ENCODE data around the gene MMP21.

MMP21 gene

GRCh38 chr10:125788156-125789034 is 12.8 kb upstream of the MMP21 start:
- no peak for DNase-seq

DNA sequence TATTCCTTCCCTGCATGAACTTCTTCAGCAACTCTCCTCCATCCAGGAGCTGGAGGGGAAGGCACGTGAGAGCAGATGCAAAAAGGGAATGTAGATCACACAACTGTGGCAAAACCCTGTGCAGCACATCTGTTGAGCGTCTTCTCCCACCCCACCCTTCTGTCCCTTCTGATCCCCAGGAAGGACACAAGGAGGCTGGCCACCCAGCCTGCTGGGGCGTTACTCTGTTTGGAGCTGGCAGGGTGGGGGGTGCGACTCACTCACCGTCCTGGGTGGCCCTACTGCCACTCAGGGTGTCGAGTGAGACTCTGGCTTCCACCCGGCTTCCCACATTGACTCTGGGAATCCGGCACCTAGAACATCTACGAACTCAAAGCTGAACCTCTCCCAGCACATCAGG is 10.2 kb upstream of the MMP21 start:
- no peak for DNase-seq

DNA sequence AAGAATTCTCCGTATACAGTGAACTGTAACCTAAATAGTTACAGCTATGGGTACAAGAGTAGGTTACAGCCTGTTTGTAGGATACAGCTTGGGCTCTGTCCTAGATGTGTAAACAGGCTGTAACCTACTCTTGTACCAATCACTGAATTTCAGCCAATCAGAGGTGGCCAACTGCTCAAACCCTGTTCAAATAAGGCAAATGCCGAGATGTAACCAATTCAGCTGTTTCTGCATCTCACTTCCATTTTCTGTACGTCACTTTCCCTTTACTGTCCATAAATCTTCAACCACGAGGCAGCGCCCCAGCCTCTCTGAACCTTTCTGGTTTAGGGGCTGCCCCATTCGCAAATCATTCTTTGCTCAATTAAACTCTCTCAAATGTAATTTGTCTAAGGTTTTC is 8.3 kb upstream of the MMP21 start:
- DNase-seq: no peak

- no peak for DNase-seq
Observed at GRCh38 chr10:125783408-125783807, 7.8 kb upstream of the MMP21 start.

GRCh38 chr10:125782616-125783015 is 7.0 kb upstream of the MMP21 start:
- DNase-seq: no peak

- no peak for DNase-seq
Observed at GRCh38 chr10:125782054-125782453, 6.4 kb upstream of the MMP21 start.

DNA sequence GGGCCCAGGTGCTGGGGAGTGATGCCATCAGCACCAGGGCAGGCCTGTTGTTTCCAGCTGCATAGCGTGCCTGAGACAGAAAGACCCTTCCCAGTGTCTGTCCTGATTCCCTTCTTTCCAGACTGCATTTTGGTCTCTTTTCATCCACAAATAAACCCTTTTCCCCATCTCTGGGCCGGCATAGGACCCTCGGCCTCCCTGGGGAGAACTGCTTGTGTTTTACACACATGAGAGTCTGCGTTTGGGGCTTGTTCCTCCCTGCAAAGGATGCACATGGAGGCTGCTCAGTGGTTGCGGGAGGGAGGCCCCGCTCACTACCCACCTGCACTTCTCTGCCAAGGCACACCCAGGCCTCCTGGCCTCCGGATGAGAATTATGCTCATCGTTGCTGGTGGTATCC is 5.8 kb upstream of the MMP21 start:
- DNase-seq: no peak

DNA sequence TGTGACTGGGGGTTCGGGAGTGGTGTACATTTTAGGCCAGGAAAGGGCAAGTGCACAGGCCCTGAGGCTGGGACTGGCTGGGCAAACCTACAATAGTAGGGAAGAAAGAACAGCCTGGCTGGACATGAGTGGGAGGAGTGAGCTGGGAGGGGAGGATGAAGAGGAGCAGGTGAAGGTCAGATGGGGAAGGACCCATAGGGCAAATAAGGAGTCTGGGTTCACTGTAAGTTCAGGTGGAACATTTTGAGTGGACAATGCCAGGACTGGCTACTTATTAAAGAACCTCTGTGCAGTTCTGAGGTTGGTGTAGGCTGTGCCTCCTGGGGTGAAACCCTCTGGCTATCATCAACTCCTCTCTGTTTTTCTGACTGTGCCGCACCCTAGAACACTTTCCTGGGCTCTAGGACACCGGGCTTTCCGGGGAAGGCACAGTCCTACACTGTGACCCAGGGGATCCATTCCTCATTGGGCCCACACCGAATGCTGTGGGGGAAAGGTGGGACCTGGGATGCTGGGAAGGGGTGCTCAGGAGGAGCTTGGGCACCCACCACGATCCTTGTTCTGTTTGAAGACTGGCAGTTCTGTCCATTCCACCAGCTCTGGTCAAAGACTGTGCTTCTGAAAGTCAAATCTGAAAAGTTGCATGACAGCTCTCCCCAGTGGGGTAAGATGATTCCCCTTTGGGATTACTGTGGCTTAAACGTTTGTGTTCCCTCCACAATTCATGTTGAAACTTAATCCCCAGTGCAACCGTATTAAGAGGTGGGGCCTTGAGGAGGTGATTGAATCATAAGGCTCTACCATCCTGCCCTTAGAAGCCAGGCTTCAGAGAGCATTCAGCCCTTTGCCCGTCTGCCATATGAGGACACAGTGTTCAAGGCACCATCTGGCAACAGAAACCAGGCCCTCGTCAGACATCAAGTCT is 4.0 kb upstream of the MMP21 start:
- no peak for DNase-seq

DNA sequence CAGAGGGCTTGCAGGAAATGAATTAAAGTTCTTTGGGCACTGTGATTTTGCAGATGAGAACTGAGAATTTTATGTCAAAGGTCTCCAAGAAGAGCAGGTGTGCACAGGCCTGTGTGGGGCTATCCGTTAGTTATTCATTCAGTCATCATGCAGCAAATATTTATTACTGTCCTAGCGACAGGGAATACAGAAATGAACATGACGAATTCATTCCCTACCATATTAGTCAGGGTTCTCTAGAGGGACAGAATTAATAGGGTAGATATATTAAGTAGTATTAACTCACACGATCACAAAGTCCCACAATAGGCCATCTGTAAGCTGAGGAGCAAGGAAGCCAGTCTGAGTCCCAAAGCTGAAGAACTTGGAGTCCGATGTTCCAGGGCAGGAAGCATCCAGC is 2.9 kb upstream of the MMP21 start:
- no peak for DNase-seq

DNA sequence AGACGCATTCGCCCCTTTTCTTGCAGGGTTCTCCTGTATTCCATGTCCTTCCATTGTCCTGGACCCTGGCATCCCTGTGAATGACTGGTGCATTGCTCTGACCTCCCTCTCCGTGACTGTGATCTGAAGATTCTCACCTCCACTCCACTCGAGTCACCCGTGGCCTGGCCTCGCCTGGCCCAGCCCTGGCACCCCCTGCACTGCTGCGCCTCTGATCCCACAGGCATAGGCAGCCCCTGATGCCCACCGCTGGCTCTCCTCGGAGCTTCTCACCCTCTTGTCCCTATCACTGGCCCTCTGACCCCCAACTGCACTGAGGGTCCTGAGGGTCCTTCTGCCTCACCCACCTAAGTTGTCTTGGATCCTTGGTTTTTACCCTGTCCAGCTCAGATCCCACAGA is 2.2 kb upstream of the MMP21 start:
- DNase-seq: no peak

DNA sequence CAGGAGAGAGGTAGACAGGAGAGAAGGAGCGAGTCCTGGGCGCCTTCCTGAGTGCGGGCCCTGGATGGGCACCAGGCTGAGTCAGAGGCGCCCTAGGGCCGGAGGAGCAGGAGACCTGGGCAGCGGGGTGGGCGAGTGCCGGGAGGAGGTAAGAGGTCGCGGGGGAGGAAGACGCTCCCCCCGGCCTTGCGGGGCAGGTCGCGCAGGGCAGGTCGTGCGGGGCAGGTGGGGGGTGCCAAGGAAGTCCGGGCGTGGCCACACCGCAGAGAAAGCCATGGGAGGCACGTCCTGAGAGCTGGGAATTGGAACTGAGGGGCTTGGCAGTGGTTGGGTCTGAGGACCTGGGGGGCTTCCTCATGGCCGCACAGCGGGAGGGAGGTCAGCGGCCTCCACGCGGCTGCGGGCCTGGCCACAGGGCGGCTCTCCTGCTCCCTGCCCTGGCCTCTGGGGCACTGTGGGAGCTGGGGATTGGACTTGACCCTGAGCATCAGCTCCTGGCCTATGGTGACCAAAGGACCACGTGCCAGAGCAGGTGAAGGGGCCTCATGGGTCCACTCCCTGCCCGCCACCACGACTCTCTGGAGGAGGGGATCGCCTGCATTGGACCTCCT is 935 bp downstream of the MMP21 start:
- no peak for DNase-seq

DNA sequence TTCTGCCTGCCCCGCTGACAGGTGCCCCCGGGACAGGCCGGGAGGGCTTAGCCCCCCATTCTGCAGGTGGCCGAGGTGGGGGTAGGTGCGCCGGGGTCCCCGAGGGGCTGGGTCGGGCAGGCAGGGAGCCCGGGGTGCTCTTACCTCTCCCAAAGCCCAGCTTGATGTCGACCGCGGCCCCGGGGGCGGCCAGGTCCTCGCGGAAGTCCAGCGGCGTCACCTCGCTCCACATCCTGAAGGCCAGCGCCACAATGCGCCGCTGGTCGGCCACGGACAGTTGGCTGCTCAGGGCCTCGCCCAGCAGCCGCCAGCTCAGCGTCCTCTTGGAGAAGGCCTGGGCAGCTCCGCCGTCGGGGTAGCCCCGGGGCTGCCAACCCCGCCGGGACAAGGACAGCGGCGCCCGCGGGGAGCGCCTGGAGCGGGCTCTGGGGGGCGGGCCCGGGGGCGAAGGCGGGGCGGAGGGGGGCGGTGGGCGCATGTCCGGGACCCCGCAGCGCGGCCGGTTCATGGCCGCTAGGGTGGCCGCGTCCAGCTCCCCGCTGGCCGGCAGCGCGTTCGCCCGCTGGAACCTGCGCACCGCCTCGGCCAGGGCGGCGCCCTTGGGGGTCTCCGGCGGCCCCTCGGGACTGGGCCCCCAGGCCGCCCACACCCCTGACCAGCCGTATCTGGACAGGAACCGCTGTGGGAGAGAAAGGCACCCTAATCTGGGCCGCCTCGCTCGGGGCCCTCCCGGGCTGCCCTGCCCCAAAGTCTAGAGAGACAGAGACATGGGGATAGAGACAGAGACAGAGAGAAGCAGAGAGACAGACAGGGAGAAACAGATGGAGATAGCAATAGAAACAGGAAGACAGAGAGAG is 1.7 kb downstream of the MMP21 start:
- no peak for DNase-seq

DNA sequence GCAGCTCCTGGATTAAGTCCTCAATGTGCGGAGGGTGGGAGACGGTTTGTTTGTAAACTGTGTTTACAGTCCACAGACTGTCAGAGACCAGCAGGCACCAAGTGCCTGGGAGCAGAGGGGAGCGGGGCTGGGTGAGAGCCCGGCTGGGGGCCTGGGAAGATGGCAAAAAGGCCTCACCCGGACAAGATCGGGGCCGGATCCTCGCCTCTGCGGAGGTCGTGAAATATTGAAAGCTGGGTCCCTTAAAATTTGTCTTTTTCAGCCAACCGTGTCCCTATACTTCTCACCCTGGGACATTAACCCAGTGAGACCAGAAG is 2.8 kb downstream of the MMP21 start:
- no peak for DNase-seq

GRCh38 chr10:125772112-125772863 is 3.3 kb downstream of the MMP21 start:
- DNase-seq: no peak

DNA sequence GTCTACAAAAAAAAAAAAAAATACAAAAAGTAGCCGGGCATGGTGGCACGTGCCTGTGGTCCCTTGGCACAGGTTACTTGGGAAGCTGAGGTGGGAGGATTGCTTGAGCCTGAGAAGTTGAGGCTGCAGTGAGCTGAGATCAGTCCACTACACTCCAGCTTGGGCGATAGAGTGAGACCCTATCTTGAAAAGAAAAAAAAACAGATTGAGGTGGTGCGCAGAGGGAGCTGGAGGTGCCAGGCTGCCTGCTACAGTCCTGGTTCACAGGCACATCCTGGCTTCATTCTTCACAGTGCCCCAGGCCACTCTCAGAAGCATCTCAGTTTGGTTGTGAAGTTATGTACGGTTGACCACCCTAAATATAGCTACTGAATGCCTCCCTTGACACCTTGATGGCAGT is 4.8 kb downstream of the MMP21 start:
- DNase-seq: no peak

- no peak for DNase-seq
Observed at GRCh38 chr10:125769175-125769574, 6.4 kb downstream of the MMP21 start.

GRCh38 chr10:125768219-125768855 is 7.3 kb downstream of the MMP21 start:
- no peak for DNase-seq

GRCh38 chr10:125766511-125766910 is 9.1 kb downstream of the MMP21 start:
- no peak for DNase-seq

- DNase-seq: no peak
Observed at GRCh38 chr10:125765835-125766234, 9.8 kb downstream of the MMP21 start.

DNA sequence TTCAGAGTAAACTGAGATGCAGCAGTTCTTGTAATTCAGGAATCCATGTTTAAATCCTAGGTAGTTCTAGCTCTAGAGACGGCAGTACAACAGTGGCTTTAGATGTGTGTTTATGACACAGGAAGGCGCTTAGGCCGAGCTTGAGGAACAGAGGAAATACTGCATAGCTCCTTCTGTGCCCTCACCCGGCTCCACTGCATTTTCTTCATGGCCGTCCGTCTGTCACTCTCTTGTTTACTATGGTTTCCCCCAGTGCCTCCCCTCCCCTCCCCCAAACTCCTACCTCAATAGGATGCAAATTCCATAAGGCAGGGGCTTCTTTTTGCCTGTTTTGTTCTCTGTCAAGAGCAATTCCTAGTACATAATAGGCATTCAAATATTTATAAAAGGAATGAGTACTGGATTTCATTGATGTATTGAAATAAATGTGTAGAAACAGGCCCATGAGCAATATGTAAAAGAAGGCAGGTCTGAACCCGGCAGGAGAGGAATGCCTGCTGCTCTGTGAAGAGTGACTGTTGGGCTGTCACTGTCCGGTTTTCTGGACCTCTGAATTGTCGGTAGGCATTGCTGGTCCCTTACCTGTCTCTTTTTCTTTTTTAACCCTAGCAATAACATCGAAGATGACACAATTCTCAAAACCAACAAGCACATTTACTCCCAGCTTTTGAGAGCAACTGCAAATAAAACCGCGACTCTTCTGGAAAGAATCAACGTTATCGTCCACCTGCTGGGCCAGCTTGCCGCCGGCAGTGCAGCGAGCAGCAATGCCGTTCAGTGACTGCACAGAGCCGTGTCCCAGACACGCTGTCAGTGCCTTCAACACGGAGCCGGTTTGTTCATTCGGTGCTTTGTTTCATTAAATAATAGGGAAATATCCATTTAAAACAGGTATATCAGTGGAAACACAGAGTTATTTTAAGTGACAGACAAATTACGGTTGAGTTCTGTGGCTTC is 12.7 kb downstream of the MMP21 start:
- no peak for DNase-seq

All from SHP77 (cell line).